Activated B cell treated with CpG ODN at 0.5 μM for 24 hours (primary cell): ENCODE data around the gene PELI3. TPM values are rescaled to one million over a fixed set of nuclear protein-coding genes. Genes with fewer than 3 reads are reported as not detected.

ENCODE experiments used
- ATAC-seq: fragments of 200-7000 bp; cut with Tn5 transposase; one replicate; pipeline ENCODE4 v1.10.0; 2021; ENCODE audit warnings: low read depth, mild to moderate bottlenecking, moderate library complexity
- CTCF ChIA-PET: fragments of 350-600 bp; sonication (Branson Sonifier 250); formaldehyde crosslinking; loops from one replicate; lab custom pipeline; 2021; ENCODE audit warnings: antibody characterized with exemption; lab: Charles Lee
- POLR2A ChIA-PET: fragments of 350-600 bp; sonication (Branson Sonifier 250); formaldehyde crosslinking; loops from one replicate; lab custom pipeline; 2021; ENCODE audit warnings: antibody characterized with exemption; lab: Charles Lee
- DNase-seq: peaks from one replicate; pipeline ENCODE4 v3.0.0; 2022
- H3K27ac Mint-ChIP-seq: one replicate; pipeline ENCODE4 v1.8.0; 2020; ENCODE audit warnings: mixed read lengths
- H3K27me3 Mint-ChIP-seq: one replicate; pipeline ENCODE4 v1.8.0; 2021; ENCODE audit warnings: mixed read lengths
- H3K36me3 Mint-ChIP-seq: one replicate; pipeline ENCODE4 v1.8.0; 2021; ENCODE audit warnings: low read depth, mixed read lengths
- H3K4me1 Mint-ChIP-seq: one replicate; pipeline ENCODE4 v1.8.0; 2021; ENCODE audit warnings: mixed read lengths
- H3K4me3 Mint-ChIP-seq: one replicate; pipeline ENCODE4 v1.8.0; 2020; ENCODE audit warnings: mild to moderate bottlenecking, mixed read lengths
- H3K9me3 Mint-ChIP-seq: one replicate; pipeline ENCODE4 v1.8.0; 2020; ENCODE audit warnings: mixed read lengths
- intact Hi-C: fragments of 100-400 bp; cut with micrococcal nuclease; formaldehyde crosslinking; loops from one replicate; pipeline ENCODE4 v1.15.1; 2024
- total RNA-seq: library from RNA; stranded (reverse); gene quantifications from 2 replicates; pipeline ENCODE4 v1.2.3, GENCODE V29; 2022
- TF ChIP-seq, protein P1 (sequence below): fragments of 200-600 bp; IDR thresholded peaks from one replicate; pipeline ENCODE4 v1.8.0; 2022; ENCODE audit warnings: antibody characterized with exemption, mild to moderate bottlenecking

Gene PELI3
- total RNA-seq, 1 donor from 2014 or later, result 8.5 TPM

DNA sequence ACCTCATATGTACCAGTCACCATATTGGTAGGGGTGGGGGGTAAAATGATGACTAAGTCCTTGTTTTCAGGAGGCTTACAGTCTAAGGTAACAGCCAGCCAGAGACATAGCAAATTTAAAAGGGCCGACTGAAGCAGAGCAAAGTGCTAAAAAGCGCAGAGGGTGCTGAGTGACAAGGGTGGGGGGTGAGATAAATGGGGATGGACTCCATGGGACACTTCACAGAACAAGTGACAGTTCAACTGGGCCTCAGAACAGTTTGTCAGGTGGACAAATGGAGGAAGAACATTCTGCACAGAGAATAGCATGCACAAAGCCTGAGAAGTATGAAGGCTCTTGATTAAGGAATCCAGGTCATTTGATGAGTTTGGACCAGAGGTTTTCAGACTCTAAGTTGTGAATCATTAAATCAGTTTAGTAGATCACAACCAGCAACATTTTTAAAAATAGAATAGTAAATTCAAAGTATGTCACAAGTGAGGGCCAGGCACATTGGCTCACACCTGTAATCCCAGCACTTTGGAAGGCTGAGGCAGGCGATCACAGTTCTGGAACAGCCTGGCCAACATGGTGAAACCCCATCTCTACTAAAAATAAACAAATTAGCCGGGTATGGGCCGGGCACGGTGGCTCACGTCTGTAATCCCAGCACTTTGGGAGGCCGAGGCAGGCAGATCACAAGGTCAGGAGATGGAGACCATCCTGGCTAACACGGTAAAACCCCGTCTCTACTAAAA lies 57.8 kb downstream of the PELI3 start:
- ATAC-seq (no peak), DNase-seq (no peak)
- Mint-ChIP-seq H3K27ac (no peak overlapping the region), H3K36me3 (peaks cover 61% of the 10 kb centered on the region), H3K4me1 (no peaks in the 10 kb centered on the region), H3K27me3 (no peaks in the 10 kb centered on the region), H3K4me3 (no peak overlapping the region), H3K9me3 (no peaks in the 10 kb centered on the region)
- CTCF ChIA-PET, result no interaction called here
- POLR2A ChIA-PET, result no interaction called here
- intact Hi-C loops, result no loop called here
- TF ChIP-seq, protein P1, sequence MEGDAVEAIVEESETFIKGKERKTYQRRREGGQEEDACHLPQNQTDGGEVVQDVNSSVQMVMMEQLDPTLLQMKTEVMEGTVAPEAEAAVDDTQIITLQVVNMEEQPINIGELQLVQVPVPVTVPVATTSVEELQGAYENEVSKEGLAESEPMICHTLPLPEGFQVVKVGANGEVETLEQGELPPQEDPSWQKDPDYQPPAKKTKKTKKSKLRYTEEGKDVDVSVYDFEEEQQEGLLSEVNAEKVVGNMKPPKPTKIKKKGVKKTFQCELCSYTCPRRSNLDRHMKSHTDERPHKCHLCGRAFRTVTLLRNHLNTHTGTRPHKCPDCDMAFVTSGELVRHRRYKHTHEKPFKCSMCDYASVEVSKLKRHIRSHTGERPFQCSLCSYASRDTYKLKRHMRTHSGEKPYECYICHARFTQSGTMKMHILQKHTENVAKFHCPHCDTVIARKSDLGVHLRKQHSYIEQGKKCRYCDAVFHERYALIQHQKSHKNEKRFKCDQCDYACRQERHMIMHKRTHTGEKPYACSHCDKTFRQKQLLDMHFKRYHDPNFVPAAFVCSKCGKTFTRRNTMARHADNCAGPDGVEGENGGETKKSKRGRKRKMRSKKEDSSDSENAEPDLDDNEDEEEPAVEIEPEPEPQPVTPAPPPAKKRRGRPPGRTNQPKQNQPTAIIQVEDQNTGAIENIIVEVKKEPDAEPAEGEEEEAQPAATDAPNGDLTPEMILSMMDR, result no peak

Other genes starting within 250 kb of the PELI3 start
- 37.0 and 45.6 TPM in 2 replicates for gene KLC2, start 209.2 kb upstream of the PELI3 start, total RNA-seq
- 115 and 118 TPM in 2 replicates for gene RAB1B, start 198.3 kb upstream of the PELI3 start, total RNA-seq
- gene CNIH2, start 188.7 kb upstream of the PELI3 start, total RNA-seq, result 0.93 and 1.0 TPM in 2 replicates
- gene YIF1A, start 177.8 kb upstream of the PELI3 start, total RNA-seq, result 53.4 and 62.6 TPM in 2 replicates
- not detected in 2 replicates for gene TMEM151A, start 175.0 kb upstream of the PELI3 start, total RNA-seq
- gene CD248, start 149.9 kb upstream of the PELI3 start, total RNA-seq, result 0.22 TPM in 1 of 2 replicates, not detected in the other
- 0.76 and 0.98 TPM in 2 replicates for gene RIN1, start 130.5 kb upstream of the PELI3 start, total RNA-seq
- gene BRMS1, start 121.8 kb upstream of the PELI3 start, total RNA-seq, result 56.9 and 59.2 TPM in 2 replicates
- 1.9 TPM in 2 replicates for gene B4GAT1, start 119.3 kb upstream of the PELI3 start, total RNA-seq
- 13.5 and 17.1 TPM in 2 replicates for gene SLC29A2, start 95.1 kb upstream of the PELI3 start, total RNA-seq
- gene NPAS4, start 45.9 kb upstream of the PELI3 start, total RNA-seq, result not detected in 2 replicates
- 62.6 and 74.3 TPM in 2 replicates for gene MRPL11, start 28.1 kb upstream of the PELI3 start, total RNA-seq
- gene DPP3, start 13.5 kb downstream of the PELI3 start, total RNA-seq, result 62.2 and 63.3 TPM in 2 replicates
- gene BBS1, start 43.7 kb downstream of the PELI3 start, total RNA-seq, result 30.5 and 38.8 TPM in 2 replicates
- 14.6 and 19.0 TPM in 2 replicates for gene ZDHHC24, start 79.1 kb downstream of the PELI3 start, total RNA-seq
- gene ACTN3, start 80.0 kb downstream of the PELI3 start, total RNA-seq, result 0.10 TPM in 1 of 2 replicates, not detected in the other
- 2.0 and 3.6 TPM in 2 replicates for gene CTSF, start 101.7 kb downstream of the PELI3 start, total RNA-seq
- gene CCDC87, start 126.2 kb downstream of the PELI3 start, total RNA-seq, result 0.22 and 0.31 TPM in 2 replicates
- 59.0 and 65.3 TPM in 2 replicates for gene CCS, start 126.3 kb downstream of the PELI3 start, total RNA-seq
- gene RBM14, start 149.7 kb downstream of the PELI3 start, total RNA-seq, result 147 and 160 TPM in 2 replicates
- 197 and 202 TPM in 2 replicates for gene RBM4, start 171.8 kb downstream of the PELI3 start, total RNA-seq
- 30.8 and 34.4 TPM in 2 replicates for gene RBM4B, start 211.0 kb downstream of the PELI3 start, total RNA-seq